Measurements from ENCODE around the gene ARL6IP5. TPM values are rescaled to one million over a fixed set of nuclear protein-coding genes. Genes with fewer than 3 reads are reported as not detected.

ARL6IP5 gene
- polyA plus RNA-seq, 3 donors = 69.3 to 458 (median 430) TPM

- Histone ChIP-seq H3K4me2 (replicated peaks; ENCODE audit: extremely low read depth, low read length, poor library complexity, severe bottlenecking) (peak within 1 kb of the TSS; percentile 90), H3K4me1 (ENCODE audit: control insufficient read depth in 1 of 2, insufficient read depth in 2 of 2, low read length in 2 of 2) (peaks cover 55 to 68% of the 10 kb centered on the region in 2 donors), H3K27ac (ENCODE audit: low read depth in 1 of 2, low read length in 2 of 2) (peak within 1 kb of the TSS; percentile 37 to 87), H3K36me3 (replicated peaks in 1 of 2; ENCODE audit: control insufficient read depth in 1 of 2, insufficient read depth in 2 of 2, low read length in 2 of 2) (peaks cover 5 to 14% of the 10 kb centered on the region in 2 donors), H3K9me3 (replicated peaks in 1 of 2; ENCODE audit: control insufficient read depth in 1 of 2, insufficient read depth in 1 of 2, low read length in 2 of 2) (no peaks in the 10 kb centered on the region), H3K9ac (ENCODE audit: insufficient read depth, low read length, poor library complexity, severe bottlenecking) (peak within 1 kb of the TSS; percentile 84), H2AFZ (ENCODE audit: insufficient read depth, low read depth, low read length, poor library complexity, severe bottlenecking) (peak within 1 kb of the TSS; percentile 85), H3K79me2 (ENCODE audit: insufficient read depth, low read length) (peaks cover 68% of the 10 kb centered on the region), H3K27me3 (ENCODE audit: control insufficient read depth in 2 of 2, insufficient read depth in 2 of 2, low read length in 2 of 2) (no peaks in the 10 kb centered on the region), H3K4me3 (replicated peaks in 1 of 3; ENCODE audit: low read depth in 2 of 3, low read length in 3 of 3) (peak within 1 kb of the TSS; percentile 61 to 98 (median 95)), H4K20me1 (ENCODE audit: insufficient read depth, low read length) (no peaks in the 10 kb centered on the region)
- Mint-ChIP-seq H3K9me3 (no peaks in the 10 kb centered on the region), H3K4me1 (peaks cover 56% of the 10 kb centered on the region), H3K27ac (peak within 1 kb of the TSS; percentile 60 to 97 (median 93)), H3K27me3 (ENCODE audit: low read depth in 3 of 3) (no peaks in the 10 kb centered on the region), H3K36me3 (peaks cover 9 to 15% of the 10 kb centered on the region in 2 donors), H3K4me3 (peak within 1 kb of the TSS; percentile 74 to 84)
- DNase-seq = peak; percentile 78 to 83 (median 82)
- TF ChIP-seq, protein P1, sequence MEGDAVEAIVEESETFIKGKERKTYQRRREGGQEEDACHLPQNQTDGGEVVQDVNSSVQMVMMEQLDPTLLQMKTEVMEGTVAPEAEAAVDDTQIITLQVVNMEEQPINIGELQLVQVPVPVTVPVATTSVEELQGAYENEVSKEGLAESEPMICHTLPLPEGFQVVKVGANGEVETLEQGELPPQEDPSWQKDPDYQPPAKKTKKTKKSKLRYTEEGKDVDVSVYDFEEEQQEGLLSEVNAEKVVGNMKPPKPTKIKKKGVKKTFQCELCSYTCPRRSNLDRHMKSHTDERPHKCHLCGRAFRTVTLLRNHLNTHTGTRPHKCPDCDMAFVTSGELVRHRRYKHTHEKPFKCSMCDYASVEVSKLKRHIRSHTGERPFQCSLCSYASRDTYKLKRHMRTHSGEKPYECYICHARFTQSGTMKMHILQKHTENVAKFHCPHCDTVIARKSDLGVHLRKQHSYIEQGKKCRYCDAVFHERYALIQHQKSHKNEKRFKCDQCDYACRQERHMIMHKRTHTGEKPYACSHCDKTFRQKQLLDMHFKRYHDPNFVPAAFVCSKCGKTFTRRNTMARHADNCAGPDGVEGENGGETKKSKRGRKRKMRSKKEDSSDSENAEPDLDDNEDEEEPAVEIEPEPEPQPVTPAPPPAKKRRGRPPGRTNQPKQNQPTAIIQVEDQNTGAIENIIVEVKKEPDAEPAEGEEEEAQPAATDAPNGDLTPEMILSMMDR (IDR thresholded peaks at IDR 0.05) = no peak
- intact Hi-C loops (cut with micrococcal nuclease) = loop anchor here in 1 of 2 donors (2.0 to 10.0 kb wide), 2 partner anchors 30 to 1984 kb away; no protein-coding TSS in a partner anchor
- no CpG with 5 or more reads among the region's 37 CpGs for WGBS (ENCODE audit: insufficient coverage)
Measured at GRCh38 chr3:69080233-69080920, 4.4 kb upstream of the ARL6IP5 start, which contains the start of gene UBA3. TSS of gene UBA3 (minus strand) at chr3:69080365. CDS start at chr3:69080353, 12 bp downstream.

DNA sequence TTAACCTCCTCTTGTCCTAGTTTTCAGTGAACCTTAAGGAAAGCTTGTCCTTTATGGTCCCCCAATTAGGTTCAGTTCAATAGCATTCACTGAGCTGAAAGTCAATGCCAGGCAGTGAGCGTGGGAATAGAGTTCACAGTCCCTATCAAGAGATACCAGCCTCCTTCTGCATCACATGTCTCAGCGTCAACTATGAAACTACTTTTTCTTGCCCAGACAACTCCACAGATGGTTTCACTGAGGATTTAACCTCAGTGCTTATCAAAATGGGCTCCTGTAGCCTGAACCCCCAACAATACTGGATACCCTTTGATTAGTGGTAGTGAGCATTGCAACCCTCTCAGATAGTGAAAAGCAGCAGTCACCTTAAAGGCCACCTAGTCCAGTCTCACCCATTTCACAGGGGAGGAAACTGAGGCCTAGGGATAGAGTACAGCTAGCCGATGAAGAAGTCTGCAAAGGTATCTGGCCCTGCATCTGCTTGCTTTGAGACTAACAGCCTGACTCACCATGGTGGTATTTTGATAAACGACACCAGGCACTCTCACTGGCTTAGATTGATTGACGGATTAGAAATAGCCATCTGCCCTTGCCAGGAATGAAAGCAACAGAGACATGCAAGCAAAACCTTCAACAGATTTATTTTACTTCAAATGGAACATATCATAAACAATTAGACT, 3.0 kb upstream of the ARL6IP5 start:
- no peak overlapping the region for H3K4me2 ChIP-seq (replicated peaks; ENCODE audit: extremely low read depth, low read length, poor library complexity, severe bottlenecking)
- no peak overlapping the region for H3K4me3 Mint-ChIP-seq
- peak overlapping the region in 6 of 7 donors; percentile 40 to 100 (median 92) for H3K27ac Mint-ChIP-seq
- peaks cover 68% of the 10 kb centered on the region for H3K79me2 ChIP-seq (ENCODE audit: insufficient read depth, low read length)
- H3K9me3 ChIP-seq (replicated peaks in 1 of 2; ENCODE audit: control insufficient read depth in 1 of 2, insufficient read depth in 1 of 2, low read length in 2 of 2) = no peaks in the 10 kb centered on the region
- peaks cover 64% of the 10 kb centered on the region for H3K4me1 Mint-ChIP-seq
- H3K9me3 Mint-ChIP-seq = no peaks in the 10 kb centered on the region
- H2AFZ ChIP-seq (ENCODE audit: insufficient read depth, low read depth, low read length, poor library complexity, severe bottlenecking) = no peak overlapping the region
- H3K4me1 ChIP-seq (ENCODE audit: control insufficient read depth in 1 of 2, insufficient read depth in 2 of 2, low read length in 2 of 2) = peaks cover 63 to 78% of the 10 kb centered on the region in 2 donors
- peaks cover under 1 to 1% of the 10 kb centered on the region in 2 donors for H3K36me3 ChIP-seq (replicated peaks in 1 of 2; ENCODE audit: control insufficient read depth in 1 of 2, insufficient read depth in 2 of 2, low read length in 2 of 2)
- no peak overlapping the region for H3K9ac ChIP-seq (ENCODE audit: insufficient read depth, low read length, poor library complexity, severe bottlenecking)
- no peaks in the 10 kb centered on the region for H3K27me3 ChIP-seq (ENCODE audit: control insufficient read depth in 2 of 2, insufficient read depth in 2 of 2, low read length in 2 of 2)
- TF ChIP-seq, protein P1 (IDR thresholded peaks at IDR 0.05) = no peak
- H3K27me3 Mint-ChIP-seq (ENCODE audit: low read depth in 3 of 3) = no peaks in the 10 kb centered on the region
- H3K36me3 Mint-ChIP-seq = peaks cover 4% of the 10 kb centered on the region in 2 donors
- 77% methylated on average over 3 of the region's 5 CpGs for WGBS (ENCODE audit: insufficient coverage)
- H4K20me1 ChIP-seq (ENCODE audit: insufficient read depth, low read length) = peaks cover 6% of the 10 kb centered on the region
- H3K4me3 ChIP-seq (replicated peaks in 1 of 3; ENCODE audit: low read depth in 2 of 3, low read length in 3 of 3) = no peak overlapping the region
- intact Hi-C loops (cut with micrococcal nuclease) = loop anchor here in 1 of 2 donors (2.0 to 10.0 kb wide), 2 partner anchors 31 to 1983 kb away; no protein-coding TSS in a partner anchor
- no peak for DNase-seq
- peak overlapping the region; percentile 55 to 94 for H3K27ac ChIP-seq (ENCODE audit: low read depth in 1 of 2, low read length in 2 of 2)
